ENCODE data around the gene DENND5A. TPM values are rescaled to one million over a fixed set of nuclear protein-coding genes. Genes with fewer than 3 reads are reported as not detected.

Gene DENND5A
- total RNA-seq, 2 donors from 2014 or later: 22.1 to 31.3 TPM

- peaks cover 0 to 26% of the 10 kb centered on the region in 2 donors for H3K36me3 ChIP-seq (replicated peaks in 1 of 2; ENCODE audit: insufficient read depth in 1 of 2, low read depth in 2 of 2)
- TF ChIP-seq CTCF (IDR thresholded peaks at IDR 0.05) (no peak), POLR2A (IDR thresholded peaks at IDR 0.05) (no peak)
- DNase-seq (no peak), ATAC-seq (no peak)
- no peak overlapping the region for H3K27ac ChIP-seq
- H3K4me3 ChIP-seq: no peak overlapping the region
- WGBS, 2 donors: 88 to 100% methylated on average over 2 of the region's 2 CpGs
- no peaks in the 10 kb centered on the region for H3K9me3 ChIP-seq
- no peaks in the 10 kb centered on the region for H3K27me3 ChIP-seq
- H3K4me1 ChIP-seq: no peaks in the 10 kb centered on the region
- intact Hi-C loops (cut with DNase I): no loop called here
These were observed 117.1 kb downstream of the DENND5A start for GRCh38 chr11:9148035-9148434.

- H3K9me3 ChIP-seq: no peaks in the 10 kb centered on the region
- 89 to 96% methylated on average over 2 of the region's 2 CpGs for WGBS, 2 donors
- H3K4me1 ChIP-seq: no peaks in the 10 kb centered on the region
- H3K4me3 ChIP-seq: no peak overlapping the region
- H3K27ac ChIP-seq: no peak overlapping the region
- DNase-seq: no peak
- intact Hi-C loops (cut with DNase I): no loop called here
- H3K36me3 ChIP-seq (replicated peaks in 1 of 2; ENCODE audit: insufficient read depth in 1 of 2, low read depth in 2 of 2): peaks cover 0 to 30% of the 10 kb centered on the region in 2 donors
- no peak for TF ChIP-seq POLR2A (IDR thresholded peaks at IDR 0.05)
- TF ChIP-seq CTCF (IDR thresholded peaks at IDR 0.05): no peak
- ATAC-seq: no peak
- no peaks in the 10 kb centered on the region for H3K27me3 ChIP-seq
These were observed 118.7 kb downstream of the DENND5A start for GRCh38 chr11:9146477-9146876.

GRCh38 chr11:9145283-9145682 lies 119.9 kb downstream of the DENND5A start:
- no peaks in the 10 kb centered on the region for H3K27me3 ChIP-seq
- H3K9me3 ChIP-seq: no peaks in the 10 kb centered on the region
- no peak overlapping the region for H3K27ac ChIP-seq
- TF ChIP-seq POLR2A (IDR thresholded peaks at IDR 0.05) (no peak), CTCF (IDR thresholded peaks at IDR 0.05) (no peak)
- WGBS, 2 donors: 88 to 89% methylated on average over 2 of the region's 2 CpGs
- peaks cover 0 to 32% of the 10 kb centered on the region in 2 donors for H3K36me3 ChIP-seq (replicated peaks in 1 of 2; ENCODE audit: insufficient read depth in 1 of 2, low read depth in 2 of 2)
- intact Hi-C loops (cut with DNase I): no loop called here
- H3K4me1 ChIP-seq: peaks cover 5% of the 10 kb centered on the region
- H3K4me3 ChIP-seq: no peak overlapping the region
- DNase-seq (no peak), ATAC-seq (no peak)

DNA sequence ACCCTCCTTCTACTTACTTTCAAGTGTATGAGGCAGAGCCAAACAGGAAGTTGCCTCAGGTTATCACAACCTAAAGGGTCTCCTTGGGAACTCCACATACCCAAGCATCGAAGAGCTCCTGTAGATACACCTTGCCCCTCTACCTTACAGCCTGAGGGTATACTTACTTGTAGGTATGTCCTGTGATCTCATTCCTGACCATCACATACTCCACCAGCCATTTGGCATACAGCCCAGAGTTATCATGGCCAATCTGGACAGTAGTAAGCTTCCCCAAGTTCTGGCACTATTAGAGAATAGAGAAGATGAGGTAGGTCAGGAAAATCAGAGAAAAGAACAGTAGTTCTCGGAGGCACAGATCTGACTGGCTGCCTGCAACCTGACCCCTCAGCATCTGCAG lies 120.3 kb downstream of the DENND5A start:
- Histone ChIP-seq H3K27me3 (no peaks in the 10 kb centered on the region), H3K27ac (no peak overlapping the region), H3K9me3 (no peaks in the 10 kb centered on the region), H3K4me3 (no peak overlapping the region), H3K4me1 (peaks cover 10% of the 10 kb centered on the region), H3K36me3 (replicated peaks in 1 of 2; ENCODE audit: insufficient read depth in 1 of 2, low read depth in 2 of 2) (peaks cover 0 to 32% of the 10 kb centered on the region in 2 donors)
- TF ChIP-seq POLR2A (IDR thresholded peaks at IDR 0.05) (no peak), CTCF (IDR thresholded peaks at IDR 0.05) (no peak)
- 97 to 98% methylated on average over 2 of the region's 2 CpGs for WGBS, 2 donors
- ATAC-seq (no peak), DNase-seq (no peak)
- intact Hi-C loops (cut with DNase I): loop anchor here (5.0 kb wide), 1 partner anchor 128 kb away; no protein-coding TSS in a partner anchor

- no peaks in the 10 kb centered on the region for H3K9me3 ChIP-seq
- no peak overlapping the region for H3K27ac ChIP-seq
- ATAC-seq (no peak), DNase-seq (no peak)
- H3K4me3 ChIP-seq: no peak overlapping the region
- no peaks in the 10 kb centered on the region for H3K27me3 ChIP-seq
- no peak for TF ChIP-seq CTCF (IDR thresholded peaks at IDR 0.05)
- TF ChIP-seq POLR2A (IDR thresholded peaks at IDR 0.05): no peak
- WGBS, 2 donors: 87 to 100% methylated on average over 1 of the region's 1 CpG
- H3K4me1 ChIP-seq: peaks cover 21% of the 10 kb centered on the region
- intact Hi-C loops (cut with DNase I): loop anchor here (5.0 kb wide), 1 partner anchor 126 kb away; no protein-coding TSS in a partner anchor
- peaks cover 0 to 25% of the 10 kb centered on the region in 2 donors for H3K36me3 ChIP-seq (replicated peaks in 1 of 2; ENCODE audit: insufficient read depth in 1 of 2, low read depth in 2 of 2)
These were observed 121.4 kb downstream of the DENND5A start for GRCh38 chr11:9143721-9144120.

All from body of pancreas (tissue), 4 donors.